GM18907 (cell line): ENCODE measurements around the gene ZFR2.
"Not testable (repeated sequence)": the region's sequence is repeated elsewhere in the genome, so short reads cannot be mapped to it uniquely, and the experiment has no call there.

Source experiments
- ATAC-seq: cut with Tn5 transposase; IDR thresholded peaks from one replicate; pipeline ENCODE4 v1.9.1; 2021; ENCODE audit warnings: mild to moderate bottlenecking, moderate library complexity; ENCODE audit not compliant: unreplicated experiment

Gene ZFR2

GRCh38 chr19:3774621-3775373 lies 94.0 kb downstream of the ZFR2 start:
- ATAC-seq = no peak

GRCh38 chr19:3773814-3774515 lies 94.9 kb downstream of the ZFR2 start:
- ATAC-seq = no peak

GRCh38 chr19:3771906-3772455 lies 96.9 kb downstream of the ZFR2 start, which contains the start of gene RAX2:
TSS of gene RAX2 (minus strand) at chr19:3772228. CDS start at chr19:3771742, 486 bp downstream.
- no peak for ATAC-seq

GRCh38 chr19:3771000-3771905 lies 97.6 kb downstream of the ZFR2 start:
- ATAC-seq = no peak

GRCh38 chr19:3770136-3770999 lies 98.5 kb downstream of the ZFR2 start:
- no peak for ATAC-seq

GRCh38 chr19:3769494-3769893 lies 99.3 kb downstream of the ZFR2 start:
- no peak for ATAC-seq

GRCh38 chr19:3768748-3769099 lies 100.1 kb downstream of the ZFR2 start:
- ATAC-seq = no peak

GRCh38 chr19:3768015-3768747 lies 100.7 kb downstream of the ZFR2 start:
- ATAC-seq = no peak

GRCh38 chr19:3767050-3767449 lies 101.8 kb downstream of the ZFR2 start:
- no peak for ATAC-seq

GRCh38 chr19:3766520-3766919 lies 102.3 kb downstream of the ZFR2 start:
- ATAC-seq = no peak

GRCh38 chr19:3765757-3766156 lies 103.1 kb downstream of the ZFR2 start:
- not testable (repeated sequence) for ATAC-seq

GRCh38 chr19:3765121-3765520 lies 103.7 kb downstream of the ZFR2 start:
- no peak for ATAC-seq

- peak; percentile 69 for ATAC-seq
These were observed 106.1 kb downstream of the ZFR2 start, which contains the start of gene MRPL54 for GRCh38 chr19:3762501-3763459. TSS of gene MRPL54 (plus strand) at chr19:3762682. CDS start at chr19:3762701, 19 bp downstream.

- no peak for ATAC-seq
These were observed 106.7 kb downstream of the ZFR2 start for GRCh38 chr19:3762130-3762473.

- ATAC-seq = peak; percentile 50
These were observed 107.3 kb downstream of the ZFR2 start, which contains the start of gene APBA3 for GRCh38 chr19:3761382-3762129. TSS of gene APBA3 (minus strand) at chr19:3761692. CDS start at chr19:3760264, 1,428 bp downstream.

- no peak for ATAC-seq
These were observed 107.9 kb downstream of the ZFR2 start for GRCh38 chr19:3760871-3761361.
